HG02763 (cell line): Measurements from ENCODE around the gene MAP9.
"Not testable (repeated sequence)": the region's sequence is repeated elsewhere in the genome, so short reads cannot be mapped to it uniquely, and the experiment has no call there.

Source experiments
- ATAC-seq: cut with Tn5 transposase; IDR thresholded peaks from one replicate; pipeline ENCODE4 v1.9.1; 2021; ENCODE audit warnings: mild to moderate bottlenecking, moderate library complexity; ENCODE audit not compliant: unreplicated experiment

The MAP9 gene

DNA sequence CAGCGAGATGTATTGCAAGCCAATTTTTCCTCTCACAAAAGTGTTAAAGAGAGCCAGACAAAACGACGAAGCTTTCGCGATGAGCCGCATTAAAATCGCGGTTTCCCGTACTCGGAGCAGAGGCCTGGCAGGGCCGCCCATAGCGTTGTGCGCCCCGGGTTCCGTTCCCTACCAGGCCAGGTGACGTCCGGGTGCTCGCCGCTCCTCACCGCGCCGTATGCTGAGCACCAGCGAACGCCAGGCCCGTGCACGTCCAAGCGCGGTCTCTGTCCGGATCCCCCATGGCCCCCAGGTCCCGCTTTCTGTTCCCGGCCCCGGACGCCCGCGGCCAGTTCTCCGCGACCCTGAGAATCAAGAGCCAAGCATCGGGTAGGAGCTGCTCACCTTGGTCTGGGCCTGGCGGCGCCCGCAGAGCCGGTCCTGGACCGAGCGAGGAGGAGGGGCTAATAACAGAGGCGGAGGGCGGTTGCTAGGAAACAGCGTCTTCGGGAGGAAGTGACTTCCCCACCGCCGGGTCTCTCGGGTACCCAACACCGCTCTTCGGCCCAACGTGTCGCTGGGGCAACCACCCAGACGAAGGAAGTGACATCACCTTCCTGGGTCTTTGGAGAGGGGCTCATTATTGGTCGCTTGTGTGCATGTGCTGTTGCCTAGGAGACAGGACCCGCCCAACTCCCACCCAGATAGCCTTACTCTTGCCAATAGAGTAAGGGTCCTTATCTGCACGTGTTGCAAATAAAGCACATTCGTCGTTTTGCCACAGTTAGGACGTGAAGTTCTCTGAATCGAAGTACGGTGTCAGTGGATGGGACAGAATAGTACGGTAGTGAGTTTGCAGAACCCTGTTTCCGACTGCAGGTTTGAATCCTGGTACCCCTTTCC lies at the start of gene MAP9:
MAP9 (minus strand) TSS at position 579 of the 882 bp plus-strand sequence. CDS start 1,115 bp downstream, outside the sequence.
- ATAC-seq = peak; percentile 99

DNA sequence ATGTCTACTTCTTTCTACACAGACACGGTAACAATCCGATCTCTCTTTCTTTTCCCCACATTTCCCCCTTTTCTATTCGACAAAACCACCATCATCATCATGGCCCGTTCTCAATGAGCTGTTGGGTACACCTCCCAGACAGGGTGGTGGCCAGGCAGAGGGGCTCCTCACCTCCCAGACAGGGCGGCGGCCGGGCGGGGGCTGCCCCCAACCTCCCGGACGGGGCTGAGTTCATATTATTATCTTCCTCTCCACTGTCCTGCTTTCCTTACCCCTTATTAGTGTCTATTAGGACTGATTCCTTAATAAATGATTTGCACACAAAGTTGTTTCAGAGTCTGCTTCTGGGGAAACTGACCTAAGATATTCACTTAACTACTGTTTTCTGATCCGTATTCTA lies 48.0 kb upstream of the MAP9 start:
- not testable (repeated sequence) for ATAC-seq

DNA sequence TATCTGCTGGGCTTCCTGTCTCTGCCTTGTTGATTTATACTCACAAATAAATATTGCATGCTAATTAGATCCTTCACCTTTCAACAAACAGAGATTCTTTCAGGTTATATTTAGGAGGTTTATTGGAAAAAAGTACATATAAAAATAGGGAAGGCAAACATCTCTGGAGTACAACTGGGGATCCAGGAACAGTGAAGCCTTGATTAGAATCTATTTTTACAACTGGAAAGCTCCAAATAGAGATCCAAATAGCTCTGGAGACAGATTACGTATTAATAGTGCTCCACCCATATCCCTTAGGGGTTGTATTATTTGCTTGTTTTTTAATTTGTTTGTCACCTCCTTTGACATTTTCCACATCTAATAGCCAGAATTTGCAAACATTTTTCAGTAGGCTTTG lies 46.9 kb upstream of the MAP9 start:
- ATAC-seq = no peak

DNA sequence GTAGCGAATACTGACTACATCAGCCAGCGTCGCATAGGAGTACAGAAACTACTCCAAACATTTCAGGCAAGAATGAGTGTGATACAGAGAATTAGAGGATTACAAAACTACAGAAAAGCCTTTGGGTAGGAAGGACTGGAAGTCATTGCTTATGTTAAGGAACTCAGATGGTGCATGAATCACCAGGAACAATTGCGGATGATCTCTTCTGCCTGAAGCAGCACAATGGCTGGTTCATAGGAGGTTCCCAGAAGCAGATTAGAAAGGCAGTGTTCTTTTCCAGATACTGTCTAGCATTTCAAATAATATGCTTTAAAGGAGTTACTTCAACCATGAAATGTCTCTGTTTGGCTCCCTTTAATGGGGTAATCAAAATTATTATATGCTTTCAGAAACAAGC lies 42.5 kb upstream of the MAP9 start:
- ATAC-seq = no peak

DNA sequence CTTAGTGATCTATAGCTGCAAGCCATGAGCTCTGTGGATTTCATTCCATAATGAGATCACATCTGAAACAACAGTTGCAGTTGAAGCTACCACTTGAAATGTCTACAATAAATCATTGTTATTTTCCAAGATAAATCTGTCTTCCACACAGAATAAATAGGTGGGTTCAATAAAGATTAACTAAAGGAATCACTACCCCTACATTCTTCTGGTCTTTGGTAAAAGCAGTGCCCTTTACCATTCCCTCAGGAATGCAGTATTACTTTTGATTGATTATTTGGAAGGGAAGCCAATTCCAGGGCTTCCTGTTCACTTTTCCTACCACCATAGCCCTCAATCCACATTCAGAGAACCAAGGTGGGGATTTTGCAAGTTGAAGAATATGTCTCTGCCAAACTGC lies 38.9 kb upstream of the MAP9 start:
- no peak for ATAC-seq

DNA sequence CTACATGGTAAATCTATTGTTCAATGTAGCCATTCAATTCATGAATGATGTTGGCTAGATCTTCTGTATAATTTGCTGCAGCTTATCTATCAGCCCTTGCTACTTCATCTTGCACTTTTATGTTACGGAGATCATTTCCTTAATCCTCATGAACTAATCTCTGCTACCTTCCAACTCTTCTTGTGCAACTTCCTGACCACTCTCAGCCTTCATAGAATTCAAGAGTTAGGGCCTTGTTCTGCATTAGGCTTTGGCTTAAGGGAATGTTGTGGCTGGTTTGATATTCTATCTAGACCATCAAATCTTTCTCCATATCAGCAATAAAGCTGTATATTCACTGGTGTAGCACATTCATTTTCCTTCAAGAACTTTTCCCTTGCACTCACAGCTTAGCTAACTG lies 36.7 kb upstream of the MAP9 start:
- no peak for ATAC-seq

DNA sequence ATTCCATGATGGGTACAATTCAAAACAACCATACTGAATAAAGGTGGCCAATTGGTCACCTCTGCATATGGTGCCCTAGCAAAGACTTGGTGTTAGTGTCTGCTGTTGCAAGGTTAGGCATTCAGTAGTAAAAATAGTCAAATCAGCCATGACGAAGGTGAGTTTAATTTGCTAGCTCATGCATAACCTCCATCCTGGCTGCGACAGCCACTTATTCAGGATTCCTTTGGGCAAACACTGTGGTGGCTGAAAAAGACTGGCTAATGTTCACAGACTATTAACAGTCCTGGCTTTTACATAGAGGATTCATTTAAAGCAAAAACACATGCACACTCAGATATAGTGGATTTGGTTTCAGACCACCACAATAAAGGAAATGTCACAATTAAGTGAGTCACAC lies 34.8 kb upstream of the MAP9 start:
- ATAC-seq = no peak

DNA sequence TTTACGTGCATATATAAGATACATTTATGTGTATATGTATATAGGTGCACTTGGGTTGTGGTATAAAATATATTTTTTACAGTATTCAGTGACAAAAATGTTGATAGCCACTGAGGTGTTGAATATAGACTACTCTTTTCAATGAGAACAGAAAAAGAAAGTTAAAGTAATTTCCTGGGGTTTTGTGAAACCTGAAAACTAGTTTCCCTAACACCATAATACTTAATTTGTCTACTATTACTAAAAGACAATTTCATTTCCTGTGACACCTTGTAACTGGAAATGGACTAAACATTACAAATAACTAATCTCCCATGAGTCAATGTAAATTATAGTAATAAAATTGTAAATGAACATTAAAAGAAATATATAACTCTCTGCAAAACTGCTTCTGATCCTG lies 32.0 kb upstream of the MAP9 start:
- ATAC-seq = no peak

DNA sequence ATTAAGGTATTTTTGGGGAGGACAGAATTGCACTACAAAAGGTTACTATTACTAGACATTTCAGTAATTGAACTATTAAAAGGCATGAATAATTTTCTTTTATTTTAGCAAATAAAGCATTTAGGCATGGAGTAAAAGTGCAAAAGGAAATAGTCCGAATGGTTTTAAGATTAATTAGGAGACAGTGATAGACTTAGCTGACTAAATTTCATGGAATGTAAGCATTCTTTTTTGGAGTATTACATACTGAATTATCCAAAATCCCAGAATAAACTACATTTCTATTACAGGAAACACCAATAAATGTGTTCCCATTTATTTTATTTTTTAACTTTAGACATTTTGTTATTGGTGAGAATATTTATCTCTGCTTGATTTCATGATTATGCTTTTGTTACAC lies 30.7 kb upstream of the MAP9 start:
- no peak for ATAC-seq

DNA sequence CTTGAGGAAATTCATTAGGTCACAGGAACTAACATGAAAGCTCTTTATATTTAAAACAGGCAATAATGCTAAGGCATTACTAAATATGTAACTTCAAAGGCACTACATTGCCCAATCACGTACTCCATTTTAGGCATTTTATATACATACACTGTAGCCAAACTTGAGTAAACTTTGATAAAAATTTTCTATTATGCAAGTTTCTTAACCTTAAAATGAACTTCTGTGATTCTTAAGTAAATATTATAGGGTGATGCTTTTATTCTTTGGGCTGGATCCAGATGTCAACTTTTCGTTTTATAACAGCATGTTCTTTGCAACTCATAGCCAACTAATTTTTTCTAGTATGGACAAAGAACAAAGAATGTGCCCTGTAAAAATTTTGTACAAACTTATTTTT lies 28.3 kb upstream of the MAP9 start:
- no peak for ATAC-seq

DNA sequence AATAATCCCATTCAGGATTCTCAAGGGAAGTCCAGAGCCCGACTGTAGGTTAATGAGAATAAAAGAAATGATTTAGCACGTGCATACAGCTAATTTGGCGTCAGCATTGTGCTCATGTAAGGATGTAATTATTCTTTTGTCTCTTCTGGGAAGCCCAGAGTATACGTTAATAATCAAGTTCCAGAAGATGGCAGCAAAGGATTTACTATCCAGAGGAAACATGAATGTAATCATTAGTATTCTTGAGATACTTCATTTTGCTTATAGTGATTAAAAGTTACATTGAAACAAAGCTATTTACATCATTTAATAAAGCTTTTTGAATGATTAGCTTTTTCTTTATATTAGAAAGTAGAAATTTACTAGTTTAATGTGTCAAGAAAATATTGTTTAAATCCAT lies 27.1 kb upstream of the MAP9 start:
- no peak for ATAC-seq

DNA sequence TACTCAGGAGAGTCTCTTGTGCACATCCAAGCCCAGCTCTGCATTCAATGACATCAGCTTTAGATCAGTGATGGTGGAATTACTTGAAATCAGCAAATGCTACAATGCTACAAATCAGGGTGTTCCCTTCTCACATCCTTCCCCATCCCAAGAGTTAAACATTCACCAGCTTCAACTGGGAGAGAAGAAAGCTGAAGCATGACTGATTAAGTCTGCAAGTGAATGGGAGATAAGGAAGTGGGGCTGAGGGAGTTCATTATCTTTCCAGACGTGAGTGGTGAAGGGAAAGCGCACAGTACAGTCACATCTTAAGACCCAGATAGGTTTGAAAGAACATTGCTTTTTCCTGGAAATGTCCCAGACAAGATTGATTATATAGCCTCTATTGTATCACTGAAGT lies 26.2 kb upstream of the MAP9 start:
- no peak for ATAC-seq

DNA sequence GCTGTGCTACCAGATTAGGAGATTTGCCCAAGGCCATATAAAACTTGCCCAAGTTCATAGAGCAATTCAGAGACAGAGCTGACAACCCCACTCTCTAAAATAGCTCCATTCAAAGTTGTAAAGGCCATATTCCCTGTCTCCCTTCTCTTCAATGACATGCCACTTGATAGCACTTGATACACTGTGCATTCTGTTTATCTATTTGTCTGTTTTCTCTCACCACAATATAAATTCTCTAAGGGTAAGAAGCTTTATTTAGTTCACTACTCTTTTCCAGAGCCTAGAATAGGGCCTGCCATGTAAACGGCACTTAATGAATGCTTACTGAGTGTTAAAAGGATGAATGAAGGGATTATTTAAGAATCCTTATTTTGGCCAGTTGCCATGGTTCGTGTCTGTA lies 24.1 kb upstream of the MAP9 start:
- ATAC-seq = no peak

DNA sequence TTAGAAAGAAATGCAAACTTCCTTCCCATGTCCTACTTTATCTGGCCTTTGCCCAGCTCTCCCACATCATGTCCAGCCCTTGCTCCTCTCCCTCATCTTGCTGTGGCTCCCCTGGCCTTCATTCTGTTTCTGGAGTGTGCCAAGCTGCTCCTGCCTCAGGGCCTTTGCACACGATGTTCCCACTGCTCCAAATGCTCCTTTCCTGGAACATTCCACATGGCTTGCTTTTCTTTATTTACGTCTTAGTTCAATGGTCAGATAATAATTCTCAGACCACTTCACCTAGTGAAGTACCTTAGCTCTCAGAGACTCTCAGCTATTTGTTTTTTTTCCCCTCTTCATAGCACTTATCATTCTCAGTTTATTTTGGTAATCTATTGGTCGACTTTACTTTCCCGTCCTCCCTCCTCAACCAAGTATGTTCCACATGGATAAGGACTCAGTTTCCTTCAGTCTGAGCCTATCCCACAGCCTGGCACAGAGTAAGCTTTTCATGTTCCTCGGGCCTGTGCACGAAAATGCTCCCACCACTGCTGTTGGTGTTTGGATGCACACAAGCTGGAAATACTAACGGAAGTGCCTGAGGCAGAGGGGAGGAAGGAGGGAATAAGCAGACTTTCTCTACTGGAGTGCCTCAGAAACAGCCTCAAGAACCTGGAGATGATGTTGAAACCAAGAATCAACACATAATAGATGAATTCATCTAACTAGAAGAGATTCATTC lies 23.4 kb upstream of the MAP9 start:
- ATAC-seq = no peak

DNA sequence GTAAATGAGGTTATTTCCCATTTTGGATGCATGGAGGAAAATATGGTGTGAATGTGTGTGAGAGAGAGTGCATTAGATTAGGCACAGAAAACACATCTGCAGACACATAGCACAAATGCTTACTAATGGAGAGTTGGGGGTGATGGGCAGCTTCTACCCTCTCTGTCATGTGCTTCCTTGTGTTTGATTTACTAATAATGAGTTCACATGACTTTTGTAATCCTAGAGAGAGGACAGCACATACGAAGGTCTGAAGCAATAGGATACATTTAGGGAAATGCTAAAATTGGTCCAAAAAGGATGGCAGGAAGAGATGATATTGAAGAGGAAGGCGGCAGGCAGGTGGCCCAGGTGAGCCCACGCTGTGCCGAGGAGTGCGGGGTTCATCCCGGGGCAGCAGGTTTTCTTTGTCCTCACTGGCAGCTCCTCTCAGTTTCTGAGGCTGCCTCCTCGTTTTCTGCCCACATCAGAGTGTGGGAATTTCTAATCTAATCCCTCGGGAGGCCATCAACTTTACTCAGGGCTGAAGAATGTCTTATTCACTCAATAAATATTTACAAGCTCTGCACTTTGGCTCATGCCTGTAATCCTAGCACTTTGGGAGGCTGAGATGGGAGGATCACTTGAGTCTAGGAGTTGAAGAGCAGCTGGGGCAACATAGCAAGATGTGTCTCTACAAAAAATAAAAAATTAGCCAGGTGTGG lies 15.9 kb upstream of the MAP9 start:
- ATAC-seq = no peak

DNA sequence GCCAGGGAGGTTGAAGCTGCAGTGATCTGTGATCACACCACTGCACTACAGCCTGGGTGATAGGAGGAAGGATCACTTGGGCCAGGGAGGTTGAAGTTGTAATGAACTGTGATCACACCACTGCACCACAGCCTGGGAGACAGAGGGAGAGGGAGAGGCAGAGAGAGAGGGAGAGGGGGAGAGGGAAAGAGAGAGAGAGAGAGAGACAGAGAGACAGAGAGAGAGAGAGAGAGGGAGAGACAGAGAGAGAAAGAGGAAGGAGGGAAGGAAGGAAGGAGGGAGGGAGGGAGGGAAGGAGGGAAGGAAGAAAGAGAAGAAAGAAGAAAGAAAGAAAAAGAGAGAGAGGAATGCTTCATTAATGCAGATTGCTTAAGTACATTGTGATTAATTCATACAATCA lies 15.2 kb upstream of the MAP9 start:
- no peak for ATAC-seq

DNA sequence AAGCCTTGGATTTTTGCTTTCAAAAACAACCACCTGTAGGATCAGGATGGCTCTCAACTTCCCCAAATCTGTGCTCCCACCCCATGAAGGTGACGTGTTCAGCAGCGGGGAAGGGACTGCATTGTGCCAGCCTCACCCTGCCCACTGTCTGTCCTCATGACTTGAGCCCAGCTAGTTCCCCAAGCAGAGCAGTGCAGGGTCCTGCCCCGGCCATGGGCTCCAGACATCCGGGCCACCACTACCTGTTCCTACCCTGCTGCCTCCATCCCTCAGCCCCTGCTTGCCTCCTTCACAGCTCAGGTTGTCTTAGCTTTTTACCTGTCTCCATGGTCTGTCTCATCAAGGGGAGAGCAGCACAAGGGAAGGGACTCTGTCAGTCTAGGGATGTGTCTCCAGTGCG lies 11.4 kb upstream of the MAP9 start:
- ATAC-seq = no peak

DNA sequence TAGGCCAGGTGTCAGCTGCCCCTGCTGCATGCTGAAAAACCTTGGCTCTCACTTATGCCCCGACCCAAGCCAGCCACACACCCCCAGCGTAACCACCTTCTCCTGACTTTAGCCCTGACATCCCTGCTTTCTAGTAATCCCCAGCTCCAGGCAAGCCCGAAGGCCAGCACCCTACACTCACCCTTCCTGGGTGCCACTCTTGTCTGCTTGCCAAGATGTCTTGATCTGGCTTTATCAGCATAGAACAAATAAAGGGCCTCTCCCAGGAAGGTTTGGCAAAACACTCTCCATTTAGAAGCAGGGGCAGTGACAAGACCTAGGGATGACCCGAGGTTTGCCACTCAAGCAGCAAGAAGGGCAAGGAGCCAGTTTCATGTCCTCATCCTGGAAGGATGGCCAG lies 6.8 kb upstream of the MAP9 start:
- ATAC-seq = no peak

DNA sequence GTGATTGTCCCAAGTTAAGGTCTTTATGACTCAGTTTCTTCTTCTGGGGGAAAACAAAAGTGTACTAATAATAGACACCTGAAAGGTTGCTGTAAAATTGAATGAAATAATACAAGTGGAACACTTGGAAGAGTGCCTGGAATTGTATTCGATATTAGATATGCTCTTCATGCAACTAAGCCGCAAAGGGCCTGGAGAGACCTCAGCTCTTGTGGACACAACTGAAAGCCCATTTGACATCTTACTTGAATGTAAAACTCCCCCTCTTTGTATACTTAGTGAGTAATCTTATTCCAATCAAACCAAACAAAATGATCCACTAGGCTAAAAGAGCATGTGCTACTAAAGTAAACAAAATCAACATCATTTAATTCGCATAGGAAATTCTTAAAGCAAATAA lies 511 bp upstream of the MAP9 start:
- ATAC-seq = no peak

DNA sequence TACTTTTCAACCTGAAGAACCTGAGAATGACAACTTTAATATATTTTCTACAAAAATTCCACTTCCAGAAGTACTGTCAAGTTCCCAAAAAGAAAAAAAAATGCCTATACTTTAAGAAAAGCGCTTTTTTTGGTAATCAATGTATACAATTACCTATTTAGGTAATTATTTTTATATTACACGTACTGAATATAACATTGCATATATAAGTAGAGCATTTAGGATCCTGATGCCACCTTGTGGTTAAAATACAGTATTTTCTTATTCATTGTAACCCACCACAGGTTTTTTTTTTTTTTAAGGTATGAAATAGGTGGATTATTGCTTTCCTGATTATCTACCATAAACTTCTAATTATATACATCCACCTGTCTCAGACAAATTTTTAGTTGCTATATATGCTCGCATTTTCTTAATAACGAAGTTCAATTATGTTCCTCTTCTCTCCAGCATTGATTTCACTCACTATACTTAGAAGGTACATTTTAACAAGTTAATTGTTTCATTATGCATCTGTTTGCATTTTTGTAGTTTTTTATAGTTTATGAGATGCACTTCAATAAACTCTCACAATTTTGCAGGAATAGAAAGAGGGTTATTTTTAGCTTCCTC lies 5.2 kb downstream of the MAP9 start:
- ATAC-seq = no peak

DNA sequence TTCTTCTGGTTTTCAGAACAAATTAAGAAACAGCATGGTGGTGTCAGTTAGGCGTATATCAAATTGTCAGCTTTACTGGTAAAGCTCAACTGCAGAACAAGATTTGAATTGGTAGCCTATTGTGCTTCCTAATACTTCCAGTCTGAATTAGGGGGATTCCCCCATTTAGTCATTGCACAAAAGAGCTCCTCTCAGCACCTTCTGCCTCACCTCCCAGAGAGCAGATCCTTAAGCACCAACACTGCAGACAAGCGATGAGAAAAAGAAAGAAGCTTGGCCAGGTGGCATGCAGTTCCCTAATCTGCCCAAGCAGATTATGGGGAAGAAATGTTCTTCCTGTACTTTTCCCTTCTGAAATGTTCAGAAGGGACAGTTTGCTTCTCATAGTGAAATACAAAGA lies 9.2 kb downstream of the MAP9 start:
- ATAC-seq = peak; percentile 69
